Fibroblast of lung (primary cell): ENCODE measurements around the gene ZNF594.

ENCODE experiments used
- EZH2 ChIP-seq: IDR thresholded peaks from 2 replicates; pipeline ENCODE4 v1.5.1; 2012; ENCODE audit warnings: low read length, control low read depth, mild to moderate bottlenecking; ENCODE audit errors: missing control alignments
- TF ChIP-seq, protein P1 (sequence below), 2 donors: IDR thresholded peaks in 1 of 2; conservative IDR thresholded peaks in 1 of 2; 1 replicate in 1 of 2; 2 replicates in 1 of 2; pipeline ENCODE4 v1.5.1; 2011 to 2012; ENCODE audit warnings: low read length in 2 of 2, control low read depth in 1 of 2, inconsistent platforms in 1 of 2, low read depth in 1 of 2, mild to moderate bottlenecking in 1 of 2

DNA sequence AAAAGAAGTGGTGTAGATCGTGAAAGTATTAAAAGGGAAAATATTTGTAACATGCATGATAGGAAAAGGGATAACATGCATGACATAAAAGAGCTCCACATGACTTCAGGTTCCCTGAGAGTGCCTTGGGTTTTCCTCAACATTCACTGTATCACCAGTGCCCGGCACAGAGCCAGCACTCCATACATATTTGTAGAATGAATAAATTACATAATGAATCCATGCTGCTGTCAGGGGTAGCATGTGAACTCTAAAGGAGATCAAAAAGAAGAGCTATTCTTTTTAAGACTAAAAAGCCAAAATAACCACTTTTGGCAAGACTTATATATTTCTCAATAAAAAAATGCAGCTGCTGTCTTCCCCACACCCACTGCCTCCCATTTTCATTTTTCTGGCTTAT is 2.7 kb upstream of the ZNF594 start:
- TF ChIP-seq, protein P1, sequence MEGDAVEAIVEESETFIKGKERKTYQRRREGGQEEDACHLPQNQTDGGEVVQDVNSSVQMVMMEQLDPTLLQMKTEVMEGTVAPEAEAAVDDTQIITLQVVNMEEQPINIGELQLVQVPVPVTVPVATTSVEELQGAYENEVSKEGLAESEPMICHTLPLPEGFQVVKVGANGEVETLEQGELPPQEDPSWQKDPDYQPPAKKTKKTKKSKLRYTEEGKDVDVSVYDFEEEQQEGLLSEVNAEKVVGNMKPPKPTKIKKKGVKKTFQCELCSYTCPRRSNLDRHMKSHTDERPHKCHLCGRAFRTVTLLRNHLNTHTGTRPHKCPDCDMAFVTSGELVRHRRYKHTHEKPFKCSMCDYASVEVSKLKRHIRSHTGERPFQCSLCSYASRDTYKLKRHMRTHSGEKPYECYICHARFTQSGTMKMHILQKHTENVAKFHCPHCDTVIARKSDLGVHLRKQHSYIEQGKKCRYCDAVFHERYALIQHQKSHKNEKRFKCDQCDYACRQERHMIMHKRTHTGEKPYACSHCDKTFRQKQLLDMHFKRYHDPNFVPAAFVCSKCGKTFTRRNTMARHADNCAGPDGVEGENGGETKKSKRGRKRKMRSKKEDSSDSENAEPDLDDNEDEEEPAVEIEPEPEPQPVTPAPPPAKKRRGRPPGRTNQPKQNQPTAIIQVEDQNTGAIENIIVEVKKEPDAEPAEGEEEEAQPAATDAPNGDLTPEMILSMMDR (conservative IDR thresholded peaks at IDR 0.05 in 1 of 2, IDR thresholded peaks at IDR 0.05 in 1 of 2; ENCODE audit: low read depth in 1 of 2, low read length in 2 of 2), result no peak
- no peak for TF ChIP-seq EZH2
